SK-N-SH treated with all-trans-retinoic acid at 6 μM for 48 hours (cell line): ENCODE results near the gene TEKT4.
"Not testable (repeated sequence)": the region's sequence is repeated elsewhere in the genome, so short reads cannot be mapped to it uniquely, and the experiment has no call there.

Source experiments
- ATAC-seq: fragments of 200-7000 bp; cut with Tn5 transposase; 3 replicates; pipeline ENCODE4 v1.9.1; 2020; ENCODE audit warnings: mild to moderate bottlenecking, moderate library complexity
- ARNTL ChIP-seq: fragments of 450-650 bp; formaldehyde crosslinking; IDR thresholded peaks from 2 replicates; pipeline ENCODE4 v1.5.0; 2020; ENCODE audit warnings: low read depth, mild to moderate bottlenecking, moderate library complexity, borderline replicate concordance
- GLIS3 ChIP-seq: fragments of 250-450 bp; sonication (Bioruptor Pico); IDR thresholded peaks from 2 replicates; pipeline ENCODE4 v1.5.0; 2020; ENCODE audit warnings: mild to moderate bottlenecking, moderate library complexity
- OSR1 ChIP-seq: fragments of 250-450 bp; sonication (Bioruptor Pico); IDR thresholded peaks from 2 replicates; pipeline ENCODE4 v1.8.0; 2022; ENCODE audit warnings: moderate library complexity, mild to moderate bottlenecking, inconsistent platforms
- PPARA ChIP-seq: fragments of 250-450 bp; sonication (Bioruptor Pico); IDR thresholded peaks from 2 replicates; pipeline ENCODE4 v1.5.0; 2020; ENCODE audit warnings: mild to moderate bottlenecking, borderline replicate concordance
- RARB ChIP-seq: fragments of 250-450 bp; sonication (Bioruptor Pico); IDR thresholded peaks from 2 replicates; pipeline ENCODE4 v1.8.0; 2021; ENCODE audit warnings: mild to moderate bottlenecking, moderate library complexity
- TCF4 ChIP-seq: fragments of 250-450 bp; sonication (Bioruptor Pico); IDR thresholded peaks from 2 replicates; pipeline ENCODE4 v1.8.0; 2021; ENCODE audit warnings: mild to moderate bottlenecking, moderate library complexity, borderline replicate concordance
- ZFP3 ChIP-seq: fragments of 250-450 bp; sonication (Bioruptor Pico); IDR thresholded peaks from 2 replicates; pipeline ENCODE4 v1.5.0; 2020; ENCODE audit warnings: mild to moderate bottlenecking, moderate library complexity
- ZFP30 ChIP-seq: fragments of 450-650 bp; formaldehyde crosslinking; IDR thresholded peaks from 2 replicates; pipeline ENCODE4 v1.5.0; 2022; ENCODE audit warnings: mild to moderate bottlenecking, moderate library complexity
- ZNF70 ChIP-seq: fragments of 450-650 bp; formaldehyde crosslinking; IDR thresholded peaks from 2 replicates; pipeline ENCODE4 v1.5.0; 2020; ENCODE audit warnings: mild to moderate bottlenecking, moderate library complexity
- ZNF8 ChIP-seq: fragments of 450-650 bp; formaldehyde crosslinking; IDR thresholded peaks from 2 replicates; pipeline ENCODE4 v1.5.0; 2020; ENCODE audit warnings: mild to moderate bottlenecking, moderate library complexity
- TF ChIP-seq, protein P1 (sequence below): fragments of 250-450 bp; sonication (Bioruptor Pico); IDR thresholded peaks from 2 replicates; pipeline ENCODE4 v1.8.0; 2021; ENCODE audit warnings: low read depth, mild to moderate bottlenecking, moderate library complexity, borderline replicate concordance
- TF ChIP-seq, protein P2 (sequence below): fragments of 250-450 bp; sonication (Bioruptor Pico); IDR thresholded peaks from 2 replicates; pipeline ENCODE4 v1.8.0; 2020; ENCODE audit warnings: mild to moderate bottlenecking, moderate library complexity, borderline replicate concordance
- TF ChIP-seq, protein P3 (sequence below): fragments of 250-450 bp; sonication (Bioruptor Pico); IDR thresholded peaks from 2 replicates; pipeline ENCODE4 v1.5.1; 2021; ENCODE audit warnings: mild to moderate bottlenecking, moderate library complexity

TEKT4 gene, protein sequence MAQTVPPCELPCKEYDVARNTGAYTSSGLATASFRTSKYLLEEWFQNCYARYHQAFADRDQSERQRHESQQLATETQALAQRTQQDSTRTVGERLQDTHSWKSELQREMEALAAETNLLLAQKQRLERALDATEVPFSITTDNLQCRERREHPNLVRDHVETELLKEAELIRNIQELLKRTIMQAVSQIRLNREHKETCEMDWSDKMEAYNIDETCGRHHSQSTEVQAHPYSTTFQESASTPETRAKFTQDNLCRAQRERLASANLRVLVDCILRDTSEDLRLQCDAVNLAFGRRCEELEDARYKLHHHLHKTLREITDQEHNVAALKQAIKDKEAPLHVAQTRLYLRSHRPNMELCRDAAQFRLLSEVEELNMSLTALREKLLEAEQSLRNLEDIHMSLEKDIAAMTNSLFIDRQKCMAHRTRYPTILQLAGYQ

DNA sequence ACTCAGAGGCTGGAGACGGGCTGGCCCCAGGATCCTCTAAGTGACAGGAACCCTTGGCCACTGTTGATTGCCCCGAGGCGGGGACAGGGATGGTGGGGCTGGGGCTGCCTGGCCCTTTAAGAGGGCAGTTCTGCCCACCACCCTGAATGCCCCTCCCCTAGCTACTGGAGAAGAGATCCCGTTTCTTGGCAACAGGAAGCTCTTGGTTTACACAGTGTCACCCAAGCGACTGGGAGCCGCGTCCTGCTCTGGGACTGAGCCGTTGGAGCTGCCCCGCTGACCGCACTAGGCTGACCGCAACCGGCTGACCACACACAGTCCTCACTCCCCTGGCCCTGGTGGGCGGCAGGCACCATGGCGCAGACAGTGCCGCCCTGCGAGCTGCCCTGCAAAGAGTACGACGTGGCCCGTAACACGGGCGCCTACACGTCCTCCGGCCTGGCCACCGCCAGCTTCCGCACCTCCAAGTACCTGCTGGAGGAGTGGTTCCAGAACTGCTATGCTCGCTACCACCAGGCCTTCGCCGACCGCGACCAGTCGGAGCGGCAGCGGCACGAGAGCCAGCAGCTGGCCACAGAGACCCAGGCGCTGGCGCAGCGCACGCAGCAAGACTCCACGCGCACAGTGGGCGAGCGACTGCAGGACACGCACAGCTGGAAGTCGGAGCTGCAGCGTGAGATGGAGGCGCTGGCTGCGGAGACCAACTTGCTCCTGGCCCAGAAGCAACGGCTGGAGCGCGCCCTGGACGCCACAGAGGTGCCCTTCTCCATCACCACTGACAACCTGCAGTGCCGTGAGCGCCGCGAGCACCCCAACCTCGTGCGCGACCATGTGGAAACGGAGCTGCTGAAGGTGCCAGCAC is at the start of gene TEKT4:
TSS of gene TEKT4 (plus strand) at position 205 of the 862 bp plus-strand sequence. CDS start at position 355, 150 bp downstream.
- peak; percentile 31 for ATAC-seq
- TF ChIP-seq ZNF8 (CRISPR knock-in tag) (no peak), OSR1 (CRISPR knock-in tag) (no peak), ZNF70 (no peak), ZFP3 (no peak), GLIS3 (CRISPR knock-in tag) (no peak), ARNTL (no peak), PPARA (no peak)
- TF ChIP-seq, protein P1, sequence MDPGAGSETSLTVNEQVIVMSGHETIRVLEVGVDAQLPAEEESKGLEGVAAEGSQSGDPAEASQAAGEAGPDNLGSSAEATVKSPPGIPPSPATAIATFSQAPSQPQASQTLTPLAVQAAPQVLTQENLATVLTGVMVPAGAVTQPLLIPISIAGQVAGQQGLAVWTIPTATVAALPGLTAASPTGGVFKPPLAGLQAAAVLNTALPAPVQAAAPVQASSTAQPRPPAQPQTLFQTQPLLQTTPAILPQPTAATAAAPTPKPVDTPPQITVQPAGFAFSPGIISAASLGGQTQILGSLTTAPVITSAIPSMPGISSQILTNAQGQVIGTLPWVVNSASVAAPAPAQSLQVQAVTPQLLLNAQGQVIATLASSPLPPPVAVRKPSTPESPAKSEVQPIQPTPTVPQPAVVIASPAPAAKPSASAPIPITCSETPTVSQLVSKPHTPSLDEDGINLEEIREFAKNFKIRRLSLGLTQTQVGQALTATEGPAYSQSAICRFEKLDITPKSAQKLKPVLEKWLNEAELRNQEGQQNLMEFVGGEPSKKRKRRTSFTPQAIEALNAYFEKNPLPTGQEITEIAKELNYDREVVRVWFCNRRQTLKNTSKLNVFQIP (CRISPR knock-in tag), result no peak
- TF ChIP-seq, protein P2, sequence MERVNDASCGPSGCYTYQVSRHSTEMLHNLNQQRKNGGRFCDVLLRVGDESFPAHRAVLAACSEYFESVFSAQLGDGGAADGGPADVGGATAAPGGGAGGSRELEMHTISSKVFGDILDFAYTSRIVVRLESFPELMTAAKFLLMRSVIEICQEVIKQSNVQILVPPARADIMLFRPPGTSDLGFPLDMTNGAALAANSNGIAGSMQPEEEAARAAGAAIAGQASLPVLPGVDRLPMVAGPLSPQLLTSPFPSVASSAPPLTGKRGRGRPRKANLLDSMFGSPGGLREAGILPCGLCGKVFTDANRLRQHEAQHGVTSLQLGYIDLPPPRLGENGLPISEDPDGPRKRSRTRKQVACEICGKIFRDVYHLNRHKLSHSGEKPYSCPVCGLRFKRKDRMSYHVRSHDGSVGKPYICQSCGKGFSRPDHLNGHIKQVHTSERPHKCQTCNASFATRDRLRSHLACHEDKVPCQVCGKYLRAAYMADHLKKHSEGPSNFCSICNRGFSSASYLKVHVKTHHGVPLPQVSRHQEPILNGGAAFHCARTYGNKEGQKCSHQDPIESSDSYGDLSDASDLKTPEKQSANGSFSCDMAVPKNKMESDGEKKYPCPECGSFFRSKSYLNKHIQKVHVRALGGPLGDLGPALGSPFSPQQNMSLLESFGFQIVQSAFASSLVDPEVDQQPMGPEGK (CRISPR knock-in tag), result no peak

DNA sequence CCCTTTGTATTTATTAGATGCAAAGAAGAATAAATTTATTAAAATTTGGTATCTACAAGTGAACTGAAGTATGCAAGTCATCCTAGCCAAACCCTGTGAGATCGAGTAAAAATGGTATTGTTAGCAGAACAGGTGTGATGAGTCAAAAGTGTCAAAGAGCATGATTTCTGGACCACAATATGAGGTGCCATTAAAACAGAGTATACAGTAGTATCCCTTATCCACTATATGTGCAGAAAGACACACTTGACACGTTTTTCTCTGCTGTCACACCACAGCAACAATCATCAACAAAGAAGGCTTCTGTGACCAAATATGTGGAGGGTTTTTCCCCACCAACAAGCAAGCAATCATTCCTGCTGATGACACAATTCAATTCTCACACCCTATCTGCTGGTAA is 32.0 kb upstream of the TEKT4 start:
- not testable (repeated sequence) for ATAC-seq

DNA sequence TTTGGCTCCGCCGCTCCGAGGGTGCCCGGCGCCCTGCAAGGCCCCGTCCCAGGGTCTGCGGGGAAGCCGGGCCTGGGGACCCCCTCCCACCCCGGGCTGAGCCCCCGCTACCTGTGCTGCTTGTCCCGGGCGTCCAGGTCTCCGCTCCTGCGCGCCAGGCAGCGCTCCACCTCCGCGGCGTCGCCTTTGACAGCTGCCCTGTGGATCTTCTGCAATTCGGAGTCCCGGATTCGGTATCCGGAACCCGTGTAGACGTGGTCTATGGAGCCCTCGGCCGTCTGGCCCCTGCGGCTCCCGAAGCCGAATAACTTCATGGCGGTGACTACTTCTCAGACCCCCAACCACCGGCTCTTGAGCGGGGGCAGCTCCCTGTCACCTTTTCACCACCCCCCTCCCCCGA is 14.4 kb upstream of the TEKT4 start:
- not testable (repeated sequence) for ATAC-seq

DNA sequence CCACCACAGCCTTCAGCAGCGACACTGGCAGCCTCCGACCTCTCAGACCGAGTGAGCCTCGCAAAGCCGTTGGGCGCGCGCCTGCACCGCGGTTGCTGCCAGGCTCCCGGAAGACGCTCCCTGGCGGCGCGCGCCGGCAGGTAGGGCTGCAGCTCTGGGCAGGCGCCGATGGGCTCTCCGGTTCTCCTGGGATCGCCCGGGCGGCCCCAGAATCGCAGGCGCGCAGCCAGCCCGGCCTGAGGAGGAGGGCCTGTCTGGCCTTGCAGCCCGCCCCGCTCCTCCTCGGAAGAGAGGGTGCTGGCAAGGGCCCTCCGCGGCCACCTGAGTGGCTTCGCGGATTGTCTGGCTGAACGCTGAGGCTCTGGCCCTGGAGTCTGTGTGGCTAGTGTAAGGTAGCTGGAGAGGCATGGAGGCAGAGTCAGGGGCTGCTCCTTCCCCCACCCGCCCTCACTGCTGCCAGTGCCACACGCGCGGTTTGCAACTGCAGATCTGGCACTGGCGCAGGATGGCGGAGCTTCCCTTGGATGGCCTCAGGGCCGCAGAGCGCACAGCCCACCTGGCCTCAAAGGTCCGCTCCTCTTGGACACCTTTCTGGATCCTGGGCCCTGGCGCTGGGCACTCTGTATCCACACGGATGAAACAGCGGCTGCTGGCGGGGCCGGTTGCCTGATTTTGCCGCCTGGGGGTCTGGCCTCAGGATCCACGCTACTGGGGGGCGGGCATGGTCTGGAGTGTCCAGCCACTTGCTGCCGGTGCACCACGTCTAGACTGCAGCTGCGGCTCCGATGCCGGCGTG is 13.7 kb upstream of the TEKT4 start:
- not testable (repeated sequence) for ATAC-seq

DNA sequence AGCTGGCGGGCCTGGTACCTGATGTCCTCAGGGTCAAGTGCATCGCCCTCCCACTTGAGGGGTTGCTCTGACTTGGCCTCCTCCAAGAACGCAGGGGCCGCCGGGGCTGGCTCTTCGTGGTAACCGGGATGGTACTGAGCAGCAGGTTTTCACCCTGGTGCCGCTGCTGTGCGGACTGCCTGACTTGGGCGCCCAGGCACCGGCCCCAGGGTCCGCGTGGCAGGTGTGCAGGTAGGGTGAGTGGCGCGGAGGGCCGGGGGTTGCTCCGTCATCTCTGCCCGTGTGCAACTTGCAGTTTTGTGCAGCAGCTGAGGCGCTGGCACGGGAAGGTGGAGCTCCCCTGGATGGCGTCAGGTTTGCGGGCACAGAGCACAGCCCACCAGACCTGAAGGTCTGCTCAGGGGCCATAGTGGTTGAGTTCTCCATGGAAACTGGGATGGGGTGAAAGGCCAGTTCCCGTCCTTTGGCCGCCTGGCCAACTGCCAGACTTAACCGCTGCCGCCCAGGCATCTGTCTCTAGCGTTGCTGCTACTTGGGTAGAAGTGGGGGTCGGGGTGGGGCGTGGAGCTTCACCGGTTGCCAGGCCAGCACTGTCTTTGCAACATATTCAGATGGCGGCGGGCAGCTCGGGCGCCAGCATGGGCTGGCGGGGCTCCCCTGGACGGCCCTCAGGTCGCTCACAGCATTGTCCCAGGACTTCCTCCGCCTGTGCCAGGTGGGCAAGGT is 12.9 kb upstream of the TEKT4 start:
- not testable (repeated sequence) for ATAC-seq

DNA sequence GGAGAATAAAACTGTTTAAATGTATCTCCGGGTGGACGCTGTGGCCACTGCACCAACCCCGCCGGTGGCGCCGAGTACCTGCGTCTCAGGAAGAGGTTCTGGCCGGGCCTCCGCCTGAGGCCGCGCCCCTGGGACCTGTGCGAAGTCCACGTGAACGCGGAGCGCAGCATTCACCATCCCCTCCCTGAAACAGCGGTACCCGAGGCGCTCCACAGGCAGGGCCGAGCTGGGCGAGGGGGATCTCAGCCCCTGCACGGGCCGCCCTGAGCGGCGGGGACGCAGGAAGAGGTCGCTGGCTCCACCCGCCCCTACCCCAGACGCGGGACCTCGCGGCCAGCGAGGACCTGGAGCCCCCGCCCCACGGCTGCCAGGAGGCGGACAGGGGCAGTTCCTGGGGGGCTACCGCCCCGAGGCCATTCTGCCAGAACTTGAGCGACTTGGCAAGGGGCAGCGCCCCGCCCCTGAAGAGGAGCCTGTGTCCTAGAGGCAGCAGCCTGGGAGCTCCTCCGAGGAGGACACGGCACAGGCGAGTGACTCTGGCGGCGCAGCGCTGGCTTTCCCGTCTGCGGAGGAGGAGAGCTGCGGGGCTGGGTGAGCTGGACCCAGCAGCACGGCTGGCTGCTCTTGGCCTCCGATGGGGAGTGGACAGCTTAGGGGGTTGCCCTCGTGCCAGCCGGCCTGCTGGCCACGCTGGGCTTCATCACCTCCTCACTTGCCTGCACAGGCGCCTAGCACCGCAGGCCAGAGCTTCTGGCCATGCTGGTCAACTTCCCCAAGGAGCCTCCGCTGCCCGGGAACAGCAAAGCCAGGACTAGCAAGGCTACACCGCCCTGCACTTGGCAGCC is 9.7 kb upstream of the TEKT4 start:
- TF ChIP-seq, protein P3, sequence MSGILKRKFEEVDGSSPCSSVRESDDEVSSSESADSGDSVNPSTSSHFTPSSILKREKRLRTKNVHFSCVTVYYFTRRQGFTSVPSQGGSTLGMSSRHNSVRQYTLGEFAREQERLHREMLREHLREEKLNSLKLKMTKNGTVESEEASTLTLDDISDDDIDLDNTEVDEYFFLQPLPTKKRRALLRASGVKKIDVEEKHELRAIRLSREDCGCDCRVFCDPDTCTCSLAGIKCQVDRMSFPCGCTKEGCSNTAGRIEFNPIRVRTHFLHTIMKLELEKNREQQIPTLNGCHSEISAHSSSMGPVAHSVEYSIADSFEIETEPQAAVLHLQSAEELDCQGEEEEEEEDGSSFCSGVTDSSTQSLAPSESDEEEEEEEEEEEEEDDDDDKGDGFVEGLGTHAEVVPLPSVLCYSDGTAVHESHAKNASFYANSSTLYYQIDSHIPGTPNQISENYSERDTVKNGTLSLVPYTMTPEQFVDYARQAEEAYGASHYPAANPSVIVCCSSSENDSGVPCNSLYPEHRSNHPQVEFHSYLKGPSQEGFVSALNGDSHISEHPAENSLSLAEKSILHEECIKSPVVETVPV, result no peak
- TF ChIP-seq RARB (CRISPR knock-in tag) (no peak), GLIS3 (CRISPR knock-in tag) (no peak), ZFP30 (CRISPR knock-in tag) (no peak), TCF4 (CRISPR knock-in tag) (no peak)
- TF ChIP-seq, protein P2 (CRISPR knock-in tag), result no peak
- ATAC-seq, result no peak

DNA sequence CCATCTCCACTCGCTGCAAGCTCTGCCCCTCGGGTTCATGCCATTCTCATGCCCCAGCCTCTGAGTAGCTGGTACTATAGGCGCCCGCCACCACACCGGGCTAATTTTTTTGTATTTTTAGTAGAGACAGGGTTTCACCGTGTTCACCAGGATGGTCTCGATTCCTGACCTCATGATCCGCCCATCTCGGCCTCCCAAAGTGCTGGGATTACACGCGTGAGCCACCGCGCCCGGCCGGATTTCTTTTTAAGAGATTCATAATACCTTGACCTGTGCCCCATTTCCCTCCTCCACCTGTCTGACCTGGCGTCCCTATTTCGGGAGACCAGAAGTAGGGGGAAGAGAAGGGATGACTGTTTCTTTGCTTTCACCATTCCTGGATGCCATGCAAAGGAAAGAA is 8.3 kb upstream of the TEKT4 start:
- not testable (repeated sequence) for ATAC-seq
